Measurements from ENCODE around the gene ZNF445.

GRCh38 chr3:44400771-44401170, 76.7 kb downstream of the ZNF445 start:
- TF ChIP-seq KHSRP (IDR thresholded peaks at IDR 0.05) (no peak), CCAR2 (IDR thresholded peaks at IDR 0.05; ENCODE audit: low read depth, low read length) (no peak)

Measured in K562 (cell line).